Dedifferentiated amniotic fluid mesenchymal stem cell (primary cell): Measurements from ENCODE around the gene MACF1.
"Not testable (repeated sequence)": the region's sequence is repeated elsewhere in the genome, so short reads cannot be mapped to it uniquely, and the experiment has no call there.

Source experiments
- DNase-seq: peaks from one replicate; pipeline ENCODE4 v3.0.0-alpha.2; 2016; ENCODE audit errors: extremely low spot score

Gene MACF1

GRCh38 chr1:39452540-39452939 lies 248.0 kb downstream of the MACF1 start:
- DNase-seq: no peak

DNA sequence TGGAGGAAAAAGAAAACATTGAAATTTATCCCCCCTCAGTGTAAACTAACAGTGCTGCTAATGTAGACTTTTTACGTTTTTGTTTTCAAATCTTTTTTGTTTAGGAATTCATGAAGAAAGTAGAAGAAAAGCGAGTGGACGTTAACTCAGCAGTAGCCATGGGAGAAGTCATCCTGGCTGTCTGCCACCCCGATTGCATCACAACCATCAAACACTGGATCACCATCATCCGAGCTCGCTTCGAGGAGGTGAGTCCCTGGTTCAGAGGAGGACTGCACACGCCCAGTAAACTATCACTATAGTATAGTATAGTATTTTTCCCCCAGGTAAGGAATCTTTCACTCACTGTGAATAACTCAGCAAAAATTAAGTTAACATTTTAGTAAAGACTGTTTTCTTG lies 249.1 kb downstream of the MACF1 start:
- DNase-seq: no peak

GRCh38 chr1:39458991-39459390 lies 254.5 kb downstream of the MACF1 start:
- no peak for DNase-seq

GRCh38 chr1:39462074-39462473 lies 257.6 kb downstream of the MACF1 start:
- DNase-seq: no peak

DNA sequence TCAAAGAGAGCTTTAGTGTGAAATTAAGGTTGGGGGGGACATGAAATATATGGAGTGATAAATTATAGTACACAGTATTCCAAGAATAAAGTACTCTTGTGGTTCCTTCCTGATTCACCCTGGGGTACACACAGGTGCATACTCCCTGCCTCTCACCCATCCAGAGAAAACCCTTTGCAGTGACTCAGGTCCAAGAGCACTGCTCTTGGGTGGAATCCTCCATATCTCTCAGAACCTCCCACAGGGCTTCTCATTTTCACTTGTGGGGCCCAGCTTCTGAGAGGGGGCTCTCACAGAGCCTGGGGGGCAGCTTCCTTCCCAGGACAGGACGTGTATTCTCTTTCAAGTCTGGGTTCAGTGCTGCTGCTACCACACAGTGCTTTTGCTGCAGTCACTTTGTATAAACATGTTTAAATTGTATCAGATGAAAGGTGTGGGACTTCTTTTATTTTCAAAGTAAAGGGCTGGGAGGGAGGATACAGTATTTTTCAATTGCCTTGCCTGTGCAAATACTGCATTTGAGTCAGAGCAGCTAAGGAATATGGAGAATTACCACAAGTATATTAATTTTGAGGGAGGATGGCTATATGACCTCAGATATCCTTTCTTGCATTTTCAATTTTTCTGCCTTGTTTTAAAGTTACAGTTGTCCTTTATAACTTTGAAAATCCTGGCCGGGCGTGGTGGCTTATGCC lies 262.1 kb downstream of the MACF1 start:
- DNase-seq: no peak

DNA sequence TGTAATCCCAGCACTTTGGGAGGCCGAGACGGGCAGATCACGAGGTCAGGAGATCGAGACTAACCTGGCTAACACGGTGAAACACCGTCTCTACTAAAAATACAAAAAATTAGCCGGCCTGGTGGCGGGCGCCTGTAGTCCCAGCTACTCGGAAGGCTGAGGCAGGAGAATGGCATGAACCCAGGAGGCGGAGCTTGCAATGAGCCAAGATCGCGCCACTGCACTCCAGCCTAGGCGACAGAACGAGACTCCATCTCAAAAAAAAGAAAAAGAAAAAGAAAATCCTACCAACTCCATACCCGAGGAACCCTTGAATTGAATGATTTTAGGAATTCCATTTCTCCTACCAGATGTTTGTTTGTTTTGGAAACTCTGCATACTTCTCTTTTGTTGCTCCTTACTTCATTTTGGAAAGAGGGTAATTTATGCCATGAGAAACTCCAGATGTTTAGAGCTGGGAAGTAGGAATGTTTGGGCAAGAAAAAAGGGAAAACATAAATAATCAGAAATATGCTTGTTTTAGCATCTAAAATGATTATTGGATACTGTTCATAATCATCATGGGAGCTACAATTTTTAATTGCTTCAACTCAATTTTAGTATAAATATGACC lies 262.7 kb downstream of the MACF1 start:
- DNase-seq: peak; percentile 46

DNA sequence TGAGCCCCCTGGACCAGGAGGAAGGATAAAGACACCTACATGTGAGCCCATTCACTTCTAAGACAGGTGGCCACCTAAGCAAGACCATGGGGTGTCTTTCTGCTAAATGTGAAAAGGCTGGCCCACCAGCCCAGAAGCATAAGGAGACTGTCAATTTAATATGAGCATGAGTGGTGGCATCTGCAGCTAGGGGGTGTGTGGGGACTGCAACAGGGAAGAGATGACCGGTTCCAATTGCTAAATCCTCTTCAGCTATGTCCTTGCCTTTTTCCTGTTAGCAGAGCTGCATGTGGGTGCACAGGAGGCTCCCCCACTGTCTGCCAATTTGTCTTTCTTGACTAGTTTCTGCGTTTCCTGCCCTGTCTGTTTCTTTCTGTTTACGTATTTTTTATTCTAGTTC lies 264.7 kb downstream of the MACF1 start:
- no peak for DNase-seq

DNA sequence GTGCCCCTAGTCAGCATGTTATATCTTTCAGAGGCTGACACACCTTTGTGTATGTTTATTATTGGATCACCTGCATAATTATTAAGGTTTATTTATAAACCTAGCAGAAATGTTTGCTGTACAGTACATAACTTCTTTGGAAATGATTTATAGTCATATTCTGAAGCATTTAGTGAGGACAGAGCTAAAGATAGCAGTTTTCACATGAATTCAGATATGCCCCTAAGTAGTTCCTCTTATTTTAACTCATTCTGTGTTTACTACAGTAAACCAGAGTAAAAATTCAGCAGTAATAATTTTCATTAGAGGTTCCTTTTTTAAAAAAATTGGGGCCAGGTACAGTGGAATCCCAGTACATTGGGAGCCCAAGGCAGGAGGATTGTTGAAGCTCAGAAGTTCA lies 265.5 kb downstream of the MACF1 start:
- no peak for DNase-seq

GRCh38 chr1:39472826-39473225 lies 268.3 kb downstream of the MACF1 start:
- DNase-seq: no peak

DNA sequence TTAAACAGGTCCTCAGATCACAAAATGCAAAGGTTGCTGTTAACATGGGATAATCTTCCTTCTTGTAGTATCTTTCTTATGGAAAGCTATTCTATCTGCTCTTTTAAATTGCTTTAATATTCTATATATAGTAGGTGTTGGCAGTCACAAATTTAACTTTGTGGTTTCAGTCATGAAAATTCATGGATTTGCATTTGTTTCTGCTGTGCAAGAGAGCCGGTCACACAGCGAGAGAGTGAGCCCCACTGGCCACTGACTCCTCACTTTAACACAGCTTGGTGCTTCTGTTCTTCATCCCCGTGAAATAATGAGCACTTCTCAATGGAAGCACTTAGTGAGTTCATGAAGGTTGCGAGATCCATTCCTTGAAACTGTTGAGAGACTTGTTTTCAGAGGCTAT lies 268.8 kb downstream of the MACF1 start:
- no peak for DNase-seq

- DNase-seq: no peak
Observed at GRCh38 chr1:39474810-39475209, 270.3 kb downstream of the MACF1 start.

DNA sequence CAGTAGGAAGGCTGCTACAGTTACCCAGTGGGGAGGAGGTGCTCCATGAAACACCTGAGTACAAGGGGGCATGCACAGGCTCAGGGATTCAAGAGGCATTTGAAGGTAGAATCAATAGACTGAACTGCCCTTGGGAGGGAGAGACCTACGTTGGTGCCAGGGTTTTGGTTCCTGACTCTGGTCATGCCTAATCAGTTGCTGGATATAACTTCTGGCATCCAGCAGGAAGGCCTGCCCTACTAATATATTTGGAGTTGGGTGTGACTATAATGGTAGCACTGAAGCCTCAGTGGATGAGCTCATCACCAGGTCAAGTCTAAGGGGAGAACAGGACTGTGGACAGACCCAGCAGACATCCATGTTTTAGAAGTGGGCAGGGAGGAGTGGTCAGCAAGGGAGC lies 271.1 kb downstream of the MACF1 start:
- DNase-seq: not testable (repeated sequence)

DNA sequence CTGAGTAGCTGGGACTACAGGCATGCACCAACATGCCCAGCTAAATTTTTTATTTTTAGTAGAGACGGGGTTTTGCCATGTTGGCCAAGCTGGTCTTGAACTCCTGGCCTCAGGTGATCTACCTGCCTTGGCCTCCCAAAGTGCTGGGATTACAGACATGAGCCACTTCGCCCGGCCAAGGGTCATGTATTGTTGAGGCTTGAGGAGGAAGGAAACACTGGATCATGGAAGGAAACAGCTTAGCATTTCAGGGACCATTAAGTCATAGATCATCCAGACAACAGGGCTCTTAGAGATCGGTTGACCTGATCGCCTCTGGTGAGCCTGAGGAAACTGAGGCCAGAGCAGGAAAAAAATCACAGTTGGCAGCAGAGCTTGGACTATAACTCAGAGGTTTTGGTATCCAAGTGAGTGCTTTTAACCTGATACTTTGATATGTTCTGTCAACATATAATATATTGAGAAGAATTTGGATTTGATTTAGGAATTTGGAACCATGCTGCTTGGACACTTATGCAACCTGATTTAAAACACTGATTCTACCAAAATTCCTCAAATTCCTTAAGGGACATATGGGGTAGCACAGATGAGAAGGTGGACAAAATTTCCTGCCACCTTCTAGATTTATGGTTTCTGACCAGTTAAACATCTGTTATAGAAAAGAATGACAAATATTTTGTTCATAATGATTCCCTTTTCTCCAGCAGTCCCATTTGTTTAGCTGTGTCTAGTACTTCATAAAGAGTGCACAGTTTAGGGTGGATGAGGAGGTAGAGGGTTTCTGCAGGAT lies 273.8 kb downstream of the MACF1 start:
- DNase-seq: no peak

- DNase-seq: no peak
Observed at GRCh38 chr1:39481289-39481688, 276.8 kb downstream of the MACF1 start.

DNA sequence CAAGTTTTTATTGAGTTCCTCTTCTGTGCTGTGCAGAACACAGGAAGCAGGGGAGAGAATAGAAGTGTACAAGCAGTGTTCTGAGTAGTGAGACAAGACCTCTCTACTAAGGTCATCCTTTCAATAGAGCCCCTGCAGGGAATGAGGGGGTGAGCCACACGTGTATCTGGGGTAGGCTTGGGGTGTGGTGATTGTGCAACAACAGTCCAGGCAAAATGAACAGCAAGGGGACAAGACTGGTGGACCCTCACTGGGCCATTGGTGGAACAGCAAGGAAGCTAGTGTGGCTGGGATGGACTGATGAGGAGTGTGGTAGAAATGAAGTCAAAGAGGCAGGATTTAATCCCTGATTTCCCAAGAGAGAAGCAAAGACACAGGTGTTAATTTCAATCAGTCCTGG lies 278.8 kb downstream of the MACF1 start:
- no peak for DNase-seq

- no peak for DNase-seq
Observed at GRCh38 chr1:39484564-39484963, 280.1 kb downstream of the MACF1 start.

DNA sequence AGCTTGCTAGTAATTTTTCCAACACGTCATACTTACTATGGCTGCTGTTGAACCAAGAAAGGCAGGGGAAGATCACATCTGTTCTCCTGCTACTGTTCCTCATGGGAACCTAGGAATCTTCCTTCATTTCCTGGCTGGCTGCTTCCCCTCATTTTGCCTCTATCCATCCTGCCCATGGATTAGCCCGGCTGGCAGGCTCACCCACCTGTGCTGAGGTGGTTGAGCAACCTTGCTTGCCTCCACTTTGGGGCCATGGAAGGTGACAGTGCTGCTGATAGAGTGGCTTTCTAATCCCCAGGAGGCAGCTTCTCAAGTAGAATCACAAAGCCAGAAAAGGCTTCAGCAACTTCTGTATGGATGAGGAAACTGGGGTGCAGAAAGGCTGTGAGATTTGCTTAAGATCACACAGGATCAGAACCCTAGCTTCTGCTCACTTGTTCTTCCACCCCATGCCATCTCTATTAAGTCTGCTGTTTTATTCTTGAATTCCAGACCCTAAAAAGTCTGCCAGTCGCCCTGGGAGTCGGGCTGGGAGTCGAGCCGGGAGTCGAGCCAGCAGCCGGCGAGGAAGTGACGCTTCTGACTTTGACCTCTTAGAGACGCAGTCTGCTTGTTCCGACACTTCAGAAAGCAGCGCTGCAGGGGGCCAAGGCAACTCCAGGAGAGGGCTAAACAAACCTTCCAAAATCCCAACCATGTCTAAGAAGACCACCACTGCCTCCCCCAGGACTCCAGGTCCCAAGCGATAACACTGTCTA lies 280.7 kb downstream of the MACF1 start:
- no peak for DNase-seq

- DNase-seq: no peak
Observed at GRCh38 chr1:39488012-39488545, 283.6 kb downstream of the MACF1 start.

- DNase-seq: no peak
Observed at GRCh38 chr1:39488793-39489566, 284.5 kb downstream of the MACF1 start.

DNA sequence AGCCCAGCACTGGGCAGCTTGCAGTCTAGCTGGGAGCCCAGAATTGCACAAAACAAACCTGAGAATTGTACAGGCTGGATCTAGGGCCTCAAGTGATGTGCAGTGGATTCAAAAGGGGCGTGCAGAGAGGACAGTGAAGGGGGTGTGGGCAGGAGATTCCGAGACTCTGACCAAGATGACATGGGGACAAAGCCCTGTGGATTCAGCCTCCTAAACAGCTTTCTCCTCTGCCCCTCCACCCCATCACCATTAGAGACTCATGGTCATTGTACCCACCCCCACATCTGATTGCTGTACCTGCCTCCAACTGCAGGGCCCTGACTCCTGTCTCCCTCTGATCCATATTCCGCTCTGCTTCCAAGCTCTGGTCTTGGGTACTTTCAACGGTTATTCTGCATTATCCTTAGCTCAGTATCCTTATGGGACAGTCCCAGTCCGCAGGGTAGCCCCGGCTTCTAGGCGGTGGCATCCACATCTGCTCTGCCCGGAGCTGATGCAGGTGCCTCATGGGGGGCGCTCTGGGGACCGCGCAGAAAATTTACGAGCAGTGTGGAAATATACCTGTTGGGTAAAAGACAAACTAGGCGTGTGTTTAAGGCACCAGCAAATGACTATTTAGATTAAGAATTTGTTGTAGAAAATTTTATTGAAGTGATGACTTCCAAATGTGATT lies 285.2 kb downstream of the MACF1 start:
- DNase-seq: no peak
